Measurements from ENCODE around the gene TSPAN33. TPM values are rescaled to one million over a fixed set of nuclear protein-coding genes. Genes with fewer than 3 reads are reported as not detected.

TSPAN33 gene
- total RNA-seq, 1 experiment from 2014 or later = 11.1 TPM

Small RNA genes lying within 50 kb of the gene (small RNA-seq; reads per million reads assigned to genes)
- not detected for gene RNY1P11

Other genes starting within 250 kb of the TSPAN33 start
- gene KCP, start 234.0 kb upstream of the TSPAN33 start, total RNA-seq (2014; rRNA removed; shearing (Covaris generic); ENCODE audit: low replicate concordance) = 1.6 and 11.7 TPM in 2 replicates
- 7.8 and 11.5 TPM in 2 replicates for gene IRF5, start 206.8 kb upstream of the TSPAN33 start, total RNA-seq (2014; rRNA removed; shearing (Covaris generic); ENCODE audit: low replicate concordance)
- 54.0 and 57.0 TPM in 2 replicates for gene TNPO3, start 89.6 kb upstream of the TSPAN33 start, total RNA-seq (2014; rRNA removed; shearing (Covaris generic); ENCODE audit: low replicate concordance)
- gene SMO, start 43.9 kb downstream of the TSPAN33 start, total RNA-seq (2014; rRNA removed; shearing (Covaris generic); ENCODE audit: low replicate concordance) = 0.11 TPM in 1 of 2 replicates, not detected in the other
- gene AHCYL2, start 80.3 kb downstream of the TSPAN33 start, total RNA-seq (2014; rRNA removed; shearing (Covaris generic); ENCODE audit: low replicate concordance) = 6.0 and 6.6 TPM in 2 replicates

Data from Karpas-422 (cell line).